ENCODE data around the gene RIMS3. TPM values are rescaled to one million over a fixed set of nuclear protein-coding genes. Genes with fewer than 3 reads are reported as not detected.
"Not testable (repeated sequence)": the region's sequence is repeated elsewhere in the genome, so short reads cannot be mapped to it uniquely, and the experiment has no call there.

The RIMS3 gene
- total RNA-seq, 6 experiments from 2014 or later, result 0.05 to 0.14 (median 0.09) TPM; not detected in 3

- Mint-ChIP-seq H3K4me3 (no peak overlapping the region), H3K36me3 (ENCODE audit: low read depth) (no peaks in the 10 kb centered on the region), H3K27ac (no peak overlapping the region), H3K9me3 (no peaks in the 10 kb centered on the region), H3K4me1 (ENCODE audit: low read depth) (no peaks in the 10 kb centered on the region), H3K27me3 (ENCODE audit: insufficient read depth) (peaks cover 15% of the 10 kb centered on the region)
- peak; percentile 4 for DNase-seq
- TF ChIP-seq CTCF (IDR thresholded peaks at IDR 0.05), result no peak
Observed at GRCh38 chr1:40575336-40575735, 90.1 kb downstream of the RIMS3 start.

GRCh38 chr1:40574805-40575204, 90.7 kb downstream of the RIMS3 start:
- not testable (repeated sequence) for H3K36me3 Mint-ChIP-seq (ENCODE audit: low read depth); H3K27ac Mint-ChIP-seq; DNase-seq; H3K4me3 Mint-ChIP-seq; H3K9me3 Mint-ChIP-seq; H3K4me1 Mint-ChIP-seq (ENCODE audit: low read depth)
- H3K27me3 Mint-ChIP-seq (ENCODE audit: insufficient read depth), result peaks cover 15% of the 10 kb centered on the region

Other genes starting within 250 kb of the RIMS3 start
- 1 to 10 TPM; 3.2 to 4.3 (median 3.7) TPM for gene ZFP69B, start 215.2 kb downstream of the RIMS3 start, total RNA-seq (2021; fragmentation: NEBNext Ultra II Directional; extraction: Animal tissue kit (Norgen Biotek cat#: 25700))
- 1 to 10 TPM in 4 of 6 experiments, under 1 TPM in 2; 0.17 to 2.2 (median 2.0) TPM for gene ZFP69, start 188.4 kb downstream of the RIMS3 start, total RNA-seq (2021; fragmentation: NEBNext Ultra II Directional; extraction: Animal tissue kit (Norgen Biotek cat#: 25700))
- 1 to 10 TPM; 7.4 to 8.6 (median 8.1) TPM for gene EXO5, start 156.9 kb downstream of the RIMS3 start, total RNA-seq (2021; fragmentation: NEBNext Ultra II Directional; extraction: Animal tissue kit (Norgen Biotek cat#: 25700))
- gene ZNF684, start 134.0 kb downstream of the RIMS3 start, total RNA-seq (2021; fragmentation: NEBNext Ultra II Directional; extraction: Animal tissue kit (Norgen Biotek cat#: 25700)), result 1 to 10 TPM; 1.6 to 3.2 (median 2.6) TPM
- 10 to 100 TPM; 31.0 to 48.1 (median 43.8) TPM for gene NFYC, start 26.0 kb upstream of the RIMS3 start, total RNA-seq (2021; fragmentation: NEBNext Ultra II Directional; extraction: Animal tissue kit (Norgen Biotek cat#: 25700))
- under 1 TPM in 1 of 6 experiments, not detected in 5; 0.05 TPM for gene KCNQ4, start 118.1 kb upstream of the RIMS3 start, total RNA-seq (2021; fragmentation: NEBNext Ultra II Directional; extraction: Animal tissue kit (Norgen Biotek cat#: 25700))
- gene CITED4, start 196.7 kb upstream of the RIMS3 start, total RNA-seq (2021; fragmentation: NEBNext Ultra II Directional; extraction: Animal tissue kit (Norgen Biotek cat#: 25700)), result 1 to 10 TPM; 1.7 to 5.3 (median 3.8) TPM